Activated CD4-positive, alpha-beta T cell treated with anti-CD3 and anti-CD28 coated beads, Interleukin-2, Interleukin-4, amounts not matched to agents 100 ng/mL and 50 ng/mL, durations not matched to agents 16 hours and 8 hours (primary cell): ENCODE results near the gene CD276.

ENCODE experiments used
- DNase-seq: peaks from one replicate; pipeline ENCODE4 v3.0.0-alpha.2; 2020; ENCODE audit warnings: low spot score

Gene CD276

GRCh38 chr15:73747847-73748590 is 63.8 kb downstream of the CD276 start:
- no peak for DNase-seq

- no peak for DNase-seq
Measured at GRCh38 chr15:73748730-73749129, 64.5 kb downstream of the CD276 start.

GRCh38 chr15:73749533-73749932 is 65.3 kb downstream of the CD276 start:
- DNase-seq: no peak

GRCh38 chr15:73749971-73750370 is 65.8 kb downstream of the CD276 start:
- DNase-seq: no peak

- no peak for DNase-seq
Measured at GRCh38 chr15:73750438-73750837, 66.3 kb downstream of the CD276 start.

GRCh38 chr15:73750951-73751350 is 66.8 kb downstream of the CD276 start:
- DNase-seq: no peak

- no peak for DNase-seq
Measured at GRCh38 chr15:73751511-73751898, 67.3 kb downstream of the CD276 start.

- no peak for DNase-seq
Measured at GRCh38 chr15:73751899-73752805, 68.0 kb downstream of the CD276 start.

- no peak for DNase-seq
Measured at GRCh38 chr15:73752806-73753193, 68.6 kb downstream of the CD276 start.

- DNase-seq: no peak
Measured at GRCh38 chr15:73753250-73754130, 69.3 kb downstream of the CD276 start, which contains the start of gene INSYN1. TSS of gene INSYN1 (minus strand) at chr15:73753351. CDS start at chr15:73751130, 2,221 bp downstream.

GRCh38 chr15:73754461-73754860 is 70.3 kb downstream of the CD276 start:
- no peak for DNase-seq

- DNase-seq: no peak
Measured at GRCh38 chr15:73755481-73755880, 71.3 kb downstream of the CD276 start.

- no peak for DNase-seq
Measured at GRCh38 chr15:73755946-73756345, 71.8 kb downstream of the CD276 start.

- no peak for DNase-seq
Measured at GRCh38 chr15:73756390-73756789, 72.2 kb downstream of the CD276 start.

- DNase-seq: no peak
Measured at GRCh38 chr15:73756947-73757513, 72.8 kb downstream of the CD276 start.

- no peak for DNase-seq
Measured at GRCh38 chr15:73757571-73757970, 73.4 kb downstream of the CD276 start.

- DNase-seq: no peak
Measured at GRCh38 chr15:73758461-73758860, 74.3 kb downstream of the CD276 start.

GRCh38 chr15:73760330-73761329 is 76.4 kb downstream of the CD276 start:
- no peak for DNase-seq

- DNase-seq: no peak
Measured at GRCh38 chr15:73763931-73764330, 79.7 kb downstream of the CD276 start.
